Right lobe of liver (tissue), 4 donors: ENCODE data around the gene SOX18.

ENCODE experiments used
- CTCF ChIP-seq, 4 donors: fragments of 200-600 bp in 3 of 4; fragments of 450-650 bp in 1 of 4; IDR thresholded peaks; one replicate each; pipeline versions ENCODE4 v1.5.1 to v1.8.0; 2016 to 2022; ENCODE audit warnings: antibody characterized with exemption in 4 of 4, mild to moderate bottlenecking in 2 of 4
- POLR2A ChIP-seq: fragments of 450-650 bp; IDR thresholded peaks from one replicate; pipeline ENCODE4 v1.6.1; 2017; ENCODE audit warnings: antibody characterized with exemption, mild to moderate bottlenecking
- donor health status: DM: no; HTN: no; CAD: no.
- donor health status: DM: no; HTN: no; CAD: no.
- donor health status: DM: no; HTN: yes; CAD: no.

GRCh38 chr20:64050261-64051032, 1.0 kb upstream of the SOX18 start:
- no peak for TF ChIP-seq CTCF (IDR thresholded peaks at IDR 0.05)
- no peak for TF ChIP-seq POLR2A
